ENCODE measurements around the gene PDF.

- TF ChIP-seq EZH2 (IDR thresholded peaks at IDR 0.05; ENCODE audit: borderline replicate concordance, insufficient read depth, low read depth, low read length, poor library complexity, severe bottlenecking): no peak
- no peak for TF ChIP-seq CTCF (IDR thresholded peaks at IDR 0.05)
These were observed 12.0 kb downstream of the PDF start for GRCh38 chr16:69318177-69318910.

All from B cell (primary cell).